NB4 (cell line): Measurements from ENCODE around the gene YTHDF2.
"Not testable (repeated sequence)": the region's sequence is repeated elsewhere in the genome, so short reads cannot be mapped to it uniquely, and the experiment has no call there.

Source experiments
- DNase-seq: peaks from one replicate; pipeline ENCODE4 v3.0.0; 2010; ENCODE audit warnings: low read depth
- H3K4me3 ChIP-seq: one replicate; pipeline ENCODE4 v1.5.1; 2011; ENCODE audit warnings: mild to moderate bottlenecking, low read depth, low read length, moderate library complexity
- MYC ChIP-seq: IDR thresholded peaks from 2 replicates; pipeline ENCODE4 v1.6.1; 2011; ENCODE audit warnings: low read depth, low read length
- POLR2A ChIP-seq: IDR thresholded peaks from 2 replicates; pipeline ENCODE4 v1.6.1; 2011; ENCODE audit warnings: mild to moderate bottlenecking; ENCODE audit not compliant: insufficient read length; ENCODE audit errors: extremely low read depth
- TF ChIP-seq, protein P1 (sequence below): IDR thresholded peaks from one replicate; pipeline ENCODE4 v1.5.1; 2012; ENCODE audit warnings: low read depth, low read length
- TF ChIP-seq, protein P2 (sequence below): IDR thresholded peaks from 2 replicates; pipeline ENCODE4 v1.6.1; 2011; ENCODE audit warnings: low read depth, low read length

The YTHDF2 gene

DNA sequence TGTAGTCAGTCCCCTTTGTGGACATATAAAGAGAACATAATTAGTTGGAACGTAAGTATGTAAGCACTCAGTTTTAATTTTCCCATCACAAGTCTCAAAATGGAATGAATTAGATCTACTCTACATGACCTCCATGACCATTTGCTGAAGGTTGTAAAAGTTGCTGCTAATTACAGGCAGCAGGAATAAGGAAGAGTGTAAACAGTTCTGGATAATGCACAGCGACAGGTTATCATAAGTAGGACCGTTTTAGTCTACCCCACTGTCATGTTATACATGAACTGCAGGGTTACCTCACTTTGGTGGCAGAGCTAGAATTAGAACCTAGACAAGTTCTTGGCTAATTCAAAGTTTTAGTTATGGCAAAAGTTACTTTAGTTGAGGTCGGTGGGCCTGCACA lies 21.7 kb downstream of the YTHDF2 start:
- no peak for DNase-seq
- TF ChIP-seq POLR2A (no peak), MYC (no peak)
- TF ChIP-seq, protein P1, sequence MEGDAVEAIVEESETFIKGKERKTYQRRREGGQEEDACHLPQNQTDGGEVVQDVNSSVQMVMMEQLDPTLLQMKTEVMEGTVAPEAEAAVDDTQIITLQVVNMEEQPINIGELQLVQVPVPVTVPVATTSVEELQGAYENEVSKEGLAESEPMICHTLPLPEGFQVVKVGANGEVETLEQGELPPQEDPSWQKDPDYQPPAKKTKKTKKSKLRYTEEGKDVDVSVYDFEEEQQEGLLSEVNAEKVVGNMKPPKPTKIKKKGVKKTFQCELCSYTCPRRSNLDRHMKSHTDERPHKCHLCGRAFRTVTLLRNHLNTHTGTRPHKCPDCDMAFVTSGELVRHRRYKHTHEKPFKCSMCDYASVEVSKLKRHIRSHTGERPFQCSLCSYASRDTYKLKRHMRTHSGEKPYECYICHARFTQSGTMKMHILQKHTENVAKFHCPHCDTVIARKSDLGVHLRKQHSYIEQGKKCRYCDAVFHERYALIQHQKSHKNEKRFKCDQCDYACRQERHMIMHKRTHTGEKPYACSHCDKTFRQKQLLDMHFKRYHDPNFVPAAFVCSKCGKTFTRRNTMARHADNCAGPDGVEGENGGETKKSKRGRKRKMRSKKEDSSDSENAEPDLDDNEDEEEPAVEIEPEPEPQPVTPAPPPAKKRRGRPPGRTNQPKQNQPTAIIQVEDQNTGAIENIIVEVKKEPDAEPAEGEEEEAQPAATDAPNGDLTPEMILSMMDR = no peak
- no peak overlapping the region for H3K4me3 ChIP-seq

DNA sequence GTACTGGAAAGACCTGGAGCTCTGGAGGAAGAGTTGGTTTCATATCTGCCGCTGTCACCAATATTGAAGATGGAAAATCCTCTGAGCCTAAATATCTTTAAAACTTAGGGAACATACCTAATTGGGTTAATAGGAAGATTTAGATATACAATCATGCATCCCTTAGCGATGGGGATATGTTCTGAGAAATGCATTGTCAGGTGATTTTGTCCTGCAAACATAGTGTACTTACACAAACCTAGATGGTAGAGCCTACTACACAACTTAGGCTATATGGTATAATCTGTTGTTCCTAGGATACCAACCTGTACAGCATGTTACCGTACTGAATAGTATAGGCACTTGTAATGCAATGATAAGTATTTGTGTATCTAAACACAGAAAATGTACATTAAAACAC lies 22.5 kb downstream of the YTHDF2 start:
- TF ChIP-seq, protein P1 = no peak
- TF ChIP-seq POLR2A (no peak), MYC (no peak)
- TF ChIP-seq, protein P2, sequence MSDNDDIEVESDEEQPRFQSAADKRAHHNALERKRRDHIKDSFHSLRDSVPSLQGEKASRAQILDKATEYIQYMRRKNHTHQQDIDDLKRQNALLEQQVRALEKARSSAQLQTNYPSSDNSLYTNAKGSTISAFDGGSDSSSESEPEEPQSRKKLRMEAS = no peak
- H3K4me3 ChIP-seq = no peak overlapping the region
- no peak for DNase-seq

DNA sequence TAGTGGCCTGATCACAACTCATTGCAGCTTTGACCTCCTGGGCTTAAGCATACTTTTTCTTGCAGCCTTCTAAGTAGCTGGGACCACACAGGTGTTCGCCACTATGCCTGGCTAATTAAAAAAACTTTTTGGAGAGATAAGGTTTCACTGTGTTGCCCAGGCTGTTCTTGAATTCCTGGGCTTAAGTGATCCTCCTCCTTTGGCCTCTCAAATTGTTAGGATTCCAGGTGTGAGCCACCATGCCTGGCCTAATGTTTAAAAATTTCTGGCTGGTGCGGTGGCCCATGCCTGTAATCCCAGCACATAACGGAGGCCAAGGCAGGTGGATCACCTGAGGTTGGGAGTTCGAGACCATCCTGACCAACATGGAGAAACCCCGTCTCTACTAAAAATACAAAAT lies 24.4 kb downstream of the YTHDF2 start:
- DNase-seq = no peak
- TF ChIP-seq, protein P2 = no peak
- TF ChIP-seq POLR2A = no peak
- TF ChIP-seq MYC = no peak
- TF ChIP-seq, protein P1 = no peak
- H3K4me3 ChIP-seq = no peak overlapping the region

DNA sequence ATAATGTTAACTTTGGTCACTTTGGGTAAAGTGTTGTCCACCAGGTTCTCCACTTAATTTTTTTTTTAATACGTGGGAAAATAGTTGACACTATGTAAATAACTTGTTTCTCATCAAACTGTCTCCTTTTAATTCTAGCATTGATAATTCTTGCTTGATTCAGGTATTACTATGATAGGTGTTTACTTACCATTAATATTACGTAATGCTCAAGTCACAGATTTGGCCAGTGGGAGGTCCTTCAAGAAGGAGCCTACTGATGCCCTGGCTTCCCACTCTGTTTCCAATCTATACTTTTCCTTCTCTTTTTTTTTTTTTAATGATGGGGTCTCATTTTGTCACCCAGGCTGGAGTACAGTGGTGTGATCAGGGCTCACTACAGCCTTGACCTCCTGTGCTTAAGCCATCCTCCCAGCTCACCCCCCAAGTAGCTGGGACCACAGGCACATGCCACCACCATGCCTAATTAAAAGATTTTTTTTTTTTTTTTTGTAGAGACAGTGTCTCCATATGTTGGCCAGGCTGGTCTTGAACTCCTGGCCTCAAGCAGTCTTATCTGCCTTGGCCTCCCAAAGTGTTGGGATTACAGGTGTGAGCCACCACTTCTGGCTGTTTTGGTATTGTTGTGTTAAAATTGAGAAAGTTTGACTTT lies 29.9 kb downstream of the YTHDF2 start:
- TF ChIP-seq, protein P2 = no peak
- no peak for TF ChIP-seq POLR2A
- no peak for TF ChIP-seq MYC
- TF ChIP-seq, protein P1 = no peak
- no peak for DNase-seq
- H3K4me3 ChIP-seq = no peak overlapping the region

DNA sequence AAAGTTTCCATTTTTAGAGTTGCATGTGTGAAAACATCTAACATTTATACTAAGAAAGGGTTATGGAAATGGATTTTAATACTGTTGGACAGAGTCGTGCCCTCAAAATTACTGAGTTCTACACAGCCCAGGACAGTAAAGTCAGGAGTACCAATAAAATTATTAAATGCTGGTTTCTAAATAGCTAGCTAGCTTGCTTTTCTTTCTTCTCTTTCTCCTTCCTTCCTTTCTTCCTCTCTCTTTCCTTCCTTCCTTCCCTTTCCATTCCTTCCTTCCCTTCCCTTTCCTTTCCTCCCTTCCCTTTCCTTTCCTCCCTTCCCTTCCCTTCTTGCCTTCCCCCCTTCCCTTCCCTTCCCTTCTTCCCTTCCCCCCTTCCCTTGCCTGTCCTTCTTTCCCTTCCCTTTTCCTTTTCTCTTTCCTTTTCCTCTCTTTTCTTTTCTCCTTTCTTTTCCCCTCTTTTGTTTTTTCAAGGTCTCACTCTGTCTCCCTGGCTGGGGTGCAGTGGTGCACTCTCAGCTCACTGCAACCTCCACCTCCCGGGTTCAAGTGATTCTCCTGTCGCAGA lies 33.9 kb downstream of the YTHDF2 start:
- DNase-seq = no peak
- TF ChIP-seq, protein P2 = no peak
- TF ChIP-seq MYC (no peak), POLR2A (no peak)
- TF ChIP-seq, protein P1 = no peak
- no peak overlapping the region for H3K4me3 ChIP-seq

DNA sequence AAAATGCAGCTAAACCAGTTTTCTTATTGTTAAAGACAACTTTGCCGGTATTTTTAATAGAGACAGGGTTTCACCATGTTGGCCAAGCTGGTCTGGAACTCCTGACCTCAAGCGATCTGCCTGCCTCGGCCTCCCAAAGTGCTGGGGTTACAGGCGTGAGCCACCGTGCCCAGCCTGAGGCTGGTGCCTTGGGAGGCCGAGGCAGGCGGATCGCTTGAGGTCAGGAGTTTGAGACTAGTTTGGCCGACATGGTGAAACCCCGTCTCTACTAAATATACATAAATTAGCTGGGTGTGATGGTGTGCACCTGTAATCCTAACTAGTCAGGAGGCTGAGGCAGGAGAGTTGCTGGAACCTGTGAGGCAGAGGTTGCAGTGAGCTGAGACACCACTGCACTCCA lies 35.2 kb downstream of the YTHDF2 start:
- H3K4me3 ChIP-seq, DNase-seq: not testable (repeated sequence)
